LHCN-M2 (cell line): ENCODE measurements around the gene SLC38A9. TPM values are rescaled to one million over a fixed set of nuclear protein-coding genes. Genes with fewer than 3 reads are reported as not detected.

ENCODE experiments used
- DNase-seq: peaks from one replicate; pipeline ENCODE4 v3.0.0-alpha.2; 2012; ENCODE audit warnings: low read depth
- total RNA-seq: library from RNA; depleted of rRNA; stranded (reverse); fragments of >200 nt; gene quantifications from 2 replicates; pipeline ENCODE4 v1.2.3, GENCODE V29; 2014; rRNA removed

The SLC38A9 gene
- total RNA-seq, 1 experiment from 2014 or later = 13.5 TPM

DNA sequence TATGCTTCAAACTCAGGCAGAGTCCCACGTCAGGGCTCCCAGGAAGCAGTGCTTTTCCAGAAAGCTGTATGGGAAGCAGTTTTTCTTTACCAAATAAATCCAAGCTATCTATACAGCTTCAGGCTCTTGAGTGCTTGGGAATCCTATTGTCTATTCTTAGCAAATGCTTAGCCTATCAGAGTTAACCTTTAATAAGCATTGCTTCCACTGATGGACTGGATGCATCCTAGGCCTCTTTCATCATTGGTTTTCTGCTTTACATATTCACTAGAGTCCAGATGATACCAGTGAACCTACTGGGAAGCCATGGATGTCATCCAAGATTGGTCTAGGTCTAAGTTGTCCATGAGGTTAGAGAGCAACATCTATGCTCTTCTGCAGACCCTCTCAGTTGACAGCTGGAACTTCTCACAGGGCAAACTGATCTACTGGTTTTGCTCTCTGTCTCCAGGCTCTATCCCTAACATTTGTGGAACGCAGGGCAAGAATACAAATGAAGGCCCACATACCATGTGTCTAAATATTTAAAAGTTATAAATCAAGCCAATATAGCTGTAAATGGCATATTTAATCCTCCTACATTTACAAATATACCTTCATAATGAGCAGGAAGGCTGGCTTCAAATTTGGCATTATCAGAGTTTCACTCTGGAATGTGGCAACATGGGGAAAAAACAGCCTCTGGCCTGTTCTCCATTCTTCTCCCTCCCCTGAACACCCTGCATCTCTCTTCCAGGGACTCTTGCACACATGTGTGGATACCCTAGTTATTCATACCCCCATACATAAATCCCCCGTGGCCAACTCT, 127.5 kb downstream of the SLC38A9 start:
- no peak for DNase-seq

- no peak for DNase-seq
Observed at GRCh38 chr5:55583578-55583977, 128.5 kb downstream of the SLC38A9 start.

DNA sequence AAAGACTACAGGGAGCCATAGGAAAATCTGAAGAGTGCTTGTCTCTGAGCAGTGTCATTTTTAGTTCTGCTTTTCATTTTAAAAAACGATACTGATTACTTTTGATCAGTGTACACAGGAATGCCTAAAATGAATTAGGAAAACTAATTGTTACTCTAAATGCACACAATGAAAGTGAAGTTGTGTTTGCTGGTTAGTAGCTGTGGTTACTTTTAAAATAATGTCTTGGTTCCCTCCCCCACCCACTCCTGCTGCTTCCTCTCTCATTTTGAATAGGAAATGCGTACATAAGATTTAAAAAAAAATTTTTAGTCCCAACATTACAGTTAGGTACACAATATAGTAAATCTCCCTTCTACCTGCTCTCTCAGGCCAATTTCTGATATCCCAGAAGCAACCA, 129.9 kb downstream of the SLC38A9 start:
- no peak for DNase-seq

DNA sequence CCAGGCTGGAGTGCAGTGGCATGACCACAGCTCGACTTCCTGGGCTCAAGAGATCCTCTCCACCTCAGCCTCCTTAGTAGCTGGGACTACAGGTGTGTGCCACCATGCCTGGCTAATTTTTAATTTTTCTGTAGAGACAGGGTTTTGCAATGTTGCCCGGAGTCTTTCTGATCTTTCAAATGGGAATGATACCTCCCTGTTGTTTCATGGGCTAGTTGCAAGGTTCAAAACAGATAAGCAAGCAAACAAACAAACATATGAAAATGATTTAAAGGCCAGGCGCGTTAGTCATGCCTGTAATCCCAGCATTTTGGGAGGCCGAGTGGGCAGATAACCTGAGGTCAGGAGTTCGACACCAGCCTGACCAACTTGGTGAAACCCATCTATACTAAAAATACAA, 132.1 kb downstream of the SLC38A9 start:
- no peak for DNase-seq

- no peak for DNase-seq
Observed at GRCh38 chr5:55578771-55579170, 133.4 kb downstream of the SLC38A9 start.

DNA sequence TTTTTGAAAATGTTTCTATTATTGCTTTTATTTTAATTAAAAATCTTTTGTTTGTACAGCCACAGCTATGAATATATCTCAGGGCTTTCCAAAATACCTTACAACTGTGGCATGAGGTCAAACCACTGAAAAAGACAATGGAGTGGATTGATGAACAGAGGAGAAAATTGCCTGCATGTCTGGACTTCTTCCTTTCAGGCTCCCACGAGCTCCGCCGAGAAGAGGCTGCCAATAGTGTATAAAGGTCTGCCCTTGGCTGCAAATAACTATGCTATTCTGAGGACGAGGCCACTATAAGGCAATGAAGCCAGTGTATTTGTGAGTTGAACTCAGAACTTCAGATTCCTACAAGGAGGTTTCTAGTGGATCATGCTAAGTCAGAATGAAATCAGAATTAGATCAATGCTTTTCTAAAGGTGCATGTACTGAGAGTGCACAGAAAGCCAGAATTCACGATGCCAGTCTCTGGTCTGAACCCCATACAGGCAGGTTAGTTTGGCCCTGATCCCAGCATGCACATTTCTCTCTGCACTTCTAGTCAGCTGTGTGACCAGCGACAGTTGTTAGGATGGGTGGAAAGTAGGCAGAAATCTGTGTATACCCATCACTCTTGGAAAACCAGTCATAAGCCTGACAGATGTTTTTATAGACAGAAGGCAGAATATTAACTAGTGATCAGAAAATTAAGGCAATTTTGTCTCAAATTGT, 134.6 kb downstream of the SLC38A9 start:
- no peak for DNase-seq

DNA sequence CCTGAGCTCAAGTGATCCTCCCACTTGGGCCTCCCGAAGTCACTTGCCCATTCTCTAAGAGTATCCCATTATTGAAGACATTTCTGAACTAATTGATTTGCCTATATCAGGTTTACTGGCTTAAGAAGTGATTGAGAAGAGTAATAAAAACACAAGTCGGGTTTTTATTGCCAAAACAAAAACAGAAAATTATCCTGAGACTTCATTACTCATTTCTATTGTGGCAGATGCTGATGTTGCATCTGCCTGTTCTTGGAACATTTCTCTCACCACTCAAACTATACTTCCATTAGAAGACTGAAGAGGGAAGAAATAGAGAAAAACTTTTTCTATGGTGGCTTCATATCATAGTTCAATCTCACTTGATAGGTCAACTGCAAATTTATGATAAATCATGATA, 135.5 kb downstream of the SLC38A9 start:
- no peak for DNase-seq

Other genes with a start within 250 kb of the SLC38A9 start
- 40.7 and 42.7 TPM in 2 replicates for gene PLPP1, start 177.4 kb downstream of the SLC38A9 start, total RNA-seq
- gene DDX4, start 25.7 kb upstream of the SLC38A9 start, total RNA-seq = not detected in 2 replicates
- 0.90 and 1.4 TPM in 2 replicates for gene IL31RA, start 139.0 kb upstream of the SLC38A9 start, total RNA-seq